ENCODE measurements around the gene ZFAND3.

GRCh38 chr6:37915463-37915862 is 95.9 kb downstream of the ZFAND3 start:
- TF ChIP-seq CTCF (IDR thresholded peaks at IDR 0.05) (no peak), ZFX (IDR thresholded peaks at IDR 0.05; ENCODE audit: borderline replicate concordance) (no peak)
